NCI-H2081 treated with DMSO at 0.1 percent for 48 hours (cell line): ENCODE measurements around the gene AGAP2.

Experiments
- DNase-seq: peaks from one replicate; lab custom pipeline; 2025; lab: John Stamatoyannopoulos, UW

Gene AGAP2

GRCh38 chr12:57767305-57767698 is 28.8 kb upstream of the AGAP2 start:
- no peak for DNase-seq

GRCh38 chr12:57766464-57767304 is 28.1 kb upstream of the AGAP2 start, which contains the start of gene CYP27B1:
CYP27B1 (minus strand) TSS chr12:57767078; CDS start chr12:57767041, 37 bp downstream.
- DNase-seq, result no peak

- DNase-seq, result no peak
These were observed 27.3 kb upstream of the AGAP2 start for GRCh38 chr12:57765698-57766463.

GRCh38 chr12:57765003-57765697 is 26.6 kb upstream of the AGAP2 start:
- DNase-seq, result no peak

- no peak for DNase-seq
These were observed 26.1 kb upstream of the AGAP2 start for GRCh38 chr12:57764662-57765002.

- no peak for DNase-seq
These were observed 25.5 kb upstream of the AGAP2 start for GRCh38 chr12:57763881-57764661.

- DNase-seq, result no peak
These were observed 23.9 kb upstream of the AGAP2 start for GRCh38 chr12:57762463-57762862.

GRCh38 chr12:57761391-57761998 is 23.0 kb upstream of the AGAP2 start:
- DNase-seq, result no peak

- DNase-seq, result no peak
These were observed 21.9 kb upstream of the AGAP2 start for GRCh38 chr12:57760347-57760982.

GRCh38 chr12:57759360-57759980 is 20.9 kb upstream of the AGAP2 start:
- DNase-seq, result no peak

GRCh38 chr12:57758552-57759359 is 20.2 kb upstream of the AGAP2 start:
- DNase-seq, result no peak

- no peak for DNase-seq
These were observed 19.2 kb upstream of the AGAP2 start for GRCh38 chr12:57757771-57758170.

- DNase-seq, result no peak
These were observed 18.1 kb upstream of the AGAP2 start for GRCh38 chr12:57756406-57757341.

GRCh38 chr12:57755454-57756372 is 17.2 kb upstream of the AGAP2 start:
- DNase-seq, result no peak

- no peak for DNase-seq
These were observed 16.6 kb upstream of the AGAP2 start for GRCh38 chr12:57755194-57755453.

GRCh38 chr12:57754411-57755193 is 16.1 kb upstream of the AGAP2 start, which contains the start of gene MARCHF9:
MARCHF9 (plus strand) TSS chr12:57755103; CDS start chr12:57755529, 426 bp downstream.
- peak; percentile 29 for DNase-seq
